Measurements from ENCODE around the gene CDC14A. TPM values are rescaled to one million over a fixed set of nuclear protein-coding genes. Genes with fewer than 3 reads are reported as not detected.
A peak's percentile ranks its signal among the peaks of the same experiment; 100 is the strongest.

Gene CDC14A
- total RNA-seq, 2 experiments from 2014 or later, result 12.2 to 13.6 TPM

DNA sequence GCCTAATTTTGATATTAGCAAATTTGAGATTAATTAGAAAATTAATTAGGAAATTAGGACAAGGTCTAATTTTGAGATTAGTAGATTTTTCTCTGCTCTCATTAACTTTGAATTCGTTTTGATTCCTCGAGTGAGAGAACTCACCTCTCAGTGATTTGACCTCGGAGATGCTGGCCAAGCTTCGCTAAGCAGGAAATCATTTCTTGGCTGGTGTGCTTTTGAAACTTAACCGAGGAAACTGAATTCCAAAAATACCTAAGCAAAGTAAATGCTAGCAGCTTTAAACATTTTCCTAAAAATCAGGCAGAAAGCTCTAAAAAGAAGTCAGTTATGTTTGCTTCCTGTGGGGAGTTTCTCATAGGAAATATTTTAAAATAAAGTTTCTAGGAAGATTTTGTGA is 34.9 kb downstream of the CDC14A start:
- peaks cover 12% of the 10 kb centered on the region for H3K36me3 Mint-ChIP-seq (ENCODE audit: low read depth)
- H3K27ac Mint-ChIP-seq, result peak overlapping the region; percentile 78
- H3K4me3 Mint-ChIP-seq, result peak overlapping the region; percentile 66
- H3K27me3 Mint-ChIP-seq, result no peaks in the 10 kb centered on the region
- peaks cover 82% of the 10 kb centered on the region for H3K4me1 Mint-ChIP-seq
- CTCF ChIA-PET, result interaction anchor here (0.8 to 2.1 kb wide), 7 partner anchors 10 to 73 kb away, joined by 3 to 5 read pairs (median 4); no protein-coding TSS in a partner anchor
- H3K9me3 Mint-ChIP-seq (ENCODE audit: low read depth), result no peaks in the 10 kb centered on the region
- DNase-seq (no peak), ATAC-seq (no peak)
- intact Hi-C loops (cut with DNase I, micrococcal nuclease), result no loop called here
- POLR2A ChIA-PET, result no interaction called here

DNA sequence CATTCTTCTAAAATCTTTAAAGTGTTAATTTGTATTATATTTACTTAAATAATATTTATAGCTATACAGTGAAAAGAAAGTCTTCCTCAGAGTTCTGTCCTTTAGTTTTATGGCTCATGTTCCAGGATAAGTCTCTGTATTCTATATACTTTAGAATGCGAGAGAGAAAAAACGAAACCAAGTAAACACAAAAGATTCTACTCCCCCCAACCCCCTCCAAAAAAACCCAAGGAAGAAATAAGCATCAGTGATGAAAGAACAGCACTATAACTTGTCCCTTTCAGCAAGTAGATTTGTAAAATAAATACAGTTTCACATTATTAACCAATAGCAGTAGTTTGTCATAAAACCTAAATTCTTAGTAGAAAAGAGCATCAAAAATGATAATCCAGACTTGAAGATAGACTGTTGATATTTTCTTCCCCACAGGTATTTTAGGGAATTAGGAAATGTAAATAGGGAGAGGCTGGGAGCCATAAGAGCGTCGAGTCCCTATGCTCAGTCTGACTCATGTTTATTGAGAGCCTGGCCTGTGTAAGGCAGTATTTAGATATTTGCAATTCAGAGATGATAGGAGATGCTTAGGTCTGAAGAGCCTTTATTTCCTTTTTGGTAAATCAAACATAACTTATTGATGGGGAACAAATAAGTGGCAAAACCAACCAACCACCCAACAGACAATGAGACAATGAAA is 35.5 kb downstream of the CDC14A start:
- ATAC-seq, result no peak
- H3K27ac Mint-ChIP-seq, result peak overlapping the region; percentile 86

DNA sequence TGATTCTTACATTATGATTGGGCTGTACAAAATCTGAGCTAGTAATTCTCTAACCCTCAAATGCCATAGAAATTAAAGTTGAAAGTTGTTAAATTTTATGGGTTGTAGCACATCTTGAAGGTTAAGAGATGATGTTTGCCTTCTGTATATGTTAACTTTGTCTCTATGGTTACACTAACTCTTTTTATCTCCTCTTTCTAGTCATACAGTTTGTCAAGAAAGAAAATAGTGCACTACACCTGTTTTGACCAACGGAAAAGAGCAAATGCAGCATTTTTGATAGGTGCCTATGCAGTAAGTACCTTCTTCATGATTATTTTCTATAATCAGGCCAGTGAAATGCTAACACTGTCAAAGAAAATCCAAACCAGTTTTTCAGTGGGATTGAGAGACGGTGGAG is 38.2 kb downstream of the CDC14A start:
- Mint-ChIP-seq H3K36me3 (ENCODE audit: low read depth) (peaks cover 28% of the 10 kb centered on the region), H3K9me3 (ENCODE audit: low read depth) (no peaks in the 10 kb centered on the region), H3K4me1 (peaks cover 91% of the 10 kb centered on the region), H3K27ac (no peak overlapping the region), H3K27me3 (no peaks in the 10 kb centered on the region), H3K4me3 (no peak overlapping the region)
- intact Hi-C loops (cut with DNase I, micrococcal nuclease), result no loop called here
- ATAC-seq, result no peak
- ChIA-PET POLR2A (interaction anchor here (1.4 kb wide), 1 partner anchor 10 kb away, joined by 4 read pairs; no protein-coding TSS in a partner anchor), CTCF (interaction anchor here (0.8 to 3.2 kb wide), 8 partner anchors 10 to 65 kb away, joined by 3 to 11 read pairs (median 6); no protein-coding TSS in a partner anchor)
- DNase-seq, result no peak

More for the DNA sequence above, 35.5 kb downstream of the CDC14A start:
- no peaks in the 10 kb centered on the region for H3K9me3 Mint-ChIP-seq (ENCODE audit: low read depth)
- DNase-seq, result no peak
- intact Hi-C loops (cut with DNase I, micrococcal nuclease), result no loop called here
- ChIA-PET POLR2A (no interaction called here), CTCF (interaction anchor here (0.6 to 2.1 kb wide), 6 partner anchors 9 to 34 kb away, joined by 3 to 5 read pairs (median 4); no protein-coding TSS in a partner anchor)
- H3K27me3 Mint-ChIP-seq, result no peaks in the 10 kb centered on the region
- peak overlapping the region; percentile 66 for H3K4me3 Mint-ChIP-seq
- H3K4me1 Mint-ChIP-seq, result peaks cover 82% of the 10 kb centered on the region
- H3K36me3 Mint-ChIP-seq (ENCODE audit: low read depth), result peaks cover 13% of the 10 kb centered on the region

DNA sequence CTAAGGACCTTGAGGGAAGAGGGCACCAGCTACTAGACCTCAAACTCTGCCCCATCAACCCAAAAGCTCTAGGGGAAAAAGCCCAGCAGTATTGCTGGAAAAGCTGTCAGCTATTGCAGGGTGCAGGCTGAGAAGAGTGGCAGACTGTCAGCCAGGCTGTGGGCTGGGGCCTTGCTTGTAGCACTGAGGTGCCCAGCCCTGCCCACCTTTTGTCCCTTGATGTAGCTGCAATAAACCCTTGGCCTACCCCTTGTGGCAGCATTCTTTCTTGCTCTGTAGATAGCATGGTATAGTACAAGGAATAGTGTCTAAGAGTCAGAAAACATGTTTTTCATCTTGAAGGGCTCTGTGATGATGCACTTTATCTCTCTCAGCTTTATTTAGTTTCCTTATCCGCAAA is 39.4 kb downstream of the CDC14A start:
- no peak overlapping the region for H3K4me3 Mint-ChIP-seq
- H3K4me1 Mint-ChIP-seq, result peaks cover 94% of the 10 kb centered on the region
- ChIA-PET CTCF (interaction anchor here (0.6 to 3.2 kb wide), 12 partner anchors 9 to 341 kb away, joined by 3 to 11 read pairs (median 5); no protein-coding TSS in a partner anchor), POLR2A (interaction anchor here (0.7 to 1.4 kb wide), 2 partner anchors 9 to 40 kb away, joined by 3 to 4 read pairs; no protein-coding TSS in a partner anchor)
- peak; percentile 55 for DNase-seq
- intact Hi-C loops (cut with DNase I, micrococcal nuclease), result loop anchor here in 1 of 2 experiments (1.0 kb wide), 1 partner anchor 12 kb away; no protein-coding TSS in a partner anchor
- H3K36me3 Mint-ChIP-seq (ENCODE audit: low read depth), result peaks cover 35% of the 10 kb centered on the region
- peak overlapping the region; percentile 86 for H3K27ac Mint-ChIP-seq
- H3K9me3 Mint-ChIP-seq (ENCODE audit: low read depth), result no peaks in the 10 kb centered on the region
- H3K27me3 Mint-ChIP-seq, result no peaks in the 10 kb centered on the region
- peak; percentile 77 for ATAC-seq

DNA sequence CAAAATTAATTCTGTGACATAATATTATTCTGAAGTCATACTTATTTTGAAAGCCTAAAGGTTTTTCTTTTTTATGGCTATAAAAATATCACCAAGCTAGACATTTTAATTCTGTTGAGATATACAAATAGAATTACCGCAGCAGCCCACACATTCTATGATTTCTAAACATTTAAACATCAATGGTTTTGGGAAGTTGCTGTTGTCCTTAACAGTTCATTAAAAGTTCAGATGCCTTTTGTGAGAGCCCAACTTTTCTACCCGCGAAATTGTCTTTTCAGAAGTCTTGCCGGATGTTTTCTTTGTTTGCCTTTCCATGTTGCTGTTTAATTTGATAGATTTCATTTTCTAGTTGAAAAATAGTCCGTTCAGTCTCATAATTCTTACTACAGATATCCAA is 40.5 kb downstream of the CDC14A start:
- peak overlapping the region; percentile 86 for H3K27ac Mint-ChIP-seq
- peaks cover 96% of the 10 kb centered on the region for H3K4me1 Mint-ChIP-seq
- peaks cover 35% of the 10 kb centered on the region for H3K36me3 Mint-ChIP-seq (ENCODE audit: low read depth)
- H3K27me3 Mint-ChIP-seq, result no peaks in the 10 kb centered on the region
- POLR2A ChIA-PET, result no interaction called here
- DNase-seq (no peak), ATAC-seq (no peak)
- intact Hi-C loops (cut with DNase I, micrococcal nuclease), result no loop called here
- CTCF ChIA-PET, result interaction anchor here (1.4 to 3.2 kb wide), 3 partner anchors 9 to 63 kb away, joined by 6 to 11 read pairs (median 11); no protein-coding TSS in a partner anchor
- H3K9me3 Mint-ChIP-seq (ENCODE audit: low read depth), result no peaks in the 10 kb centered on the region
- peak overlapping the region; percentile 32 for H3K4me3 Mint-ChIP-seq

DNA sequence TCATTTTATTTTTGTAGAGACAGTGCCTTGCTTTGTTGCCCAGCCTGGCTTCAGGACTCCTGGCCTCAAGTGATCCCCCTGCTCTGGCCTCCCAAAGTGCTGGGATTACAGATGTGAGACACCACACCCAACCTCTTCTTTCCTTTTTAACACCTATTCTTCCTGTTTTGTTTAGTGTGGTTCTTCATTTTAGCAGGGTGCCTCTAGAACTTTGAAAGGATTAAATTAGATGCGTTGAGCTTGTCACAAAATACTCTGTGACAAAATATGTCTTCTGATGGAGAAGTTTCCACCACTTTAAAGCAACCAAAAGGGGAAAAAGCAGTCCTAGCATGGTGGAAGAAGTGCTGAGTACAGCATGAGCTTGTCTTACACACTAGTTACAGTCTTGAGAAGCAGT is 42.0 kb downstream of the CDC14A start:
- CTCF ChIA-PET, result interaction anchor here (0.6 to 1.6 kb wide), 5 partner anchors 11 to 64 kb away, joined by 3 to 7 read pairs (median 3); no protein-coding TSS in a partner anchor
- Mint-ChIP-seq H3K27me3 (no peaks in the 10 kb centered on the region), H3K4me3 (no peak overlapping the region), H3K36me3 (ENCODE audit: low read depth) (peaks cover 38% of the 10 kb centered on the region), H3K27ac (peak overlapping the region; percentile 81), H3K4me1 (peaks cover 95% of the 10 kb centered on the region), H3K9me3 (ENCODE audit: low read depth) (no peaks in the 10 kb centered on the region)
- ATAC-seq (no peak), DNase-seq (no peak)
- POLR2A ChIA-PET, result interaction anchor here (0.5 to 0.6 kb wide), 2 partner anchors 8 to 63 kb away, joined by 4 to 8 read pairs; no protein-coding TSS in a partner anchor
- intact Hi-C loops (cut with DNase I, micrococcal nuclease), result no loop called here

DNA sequence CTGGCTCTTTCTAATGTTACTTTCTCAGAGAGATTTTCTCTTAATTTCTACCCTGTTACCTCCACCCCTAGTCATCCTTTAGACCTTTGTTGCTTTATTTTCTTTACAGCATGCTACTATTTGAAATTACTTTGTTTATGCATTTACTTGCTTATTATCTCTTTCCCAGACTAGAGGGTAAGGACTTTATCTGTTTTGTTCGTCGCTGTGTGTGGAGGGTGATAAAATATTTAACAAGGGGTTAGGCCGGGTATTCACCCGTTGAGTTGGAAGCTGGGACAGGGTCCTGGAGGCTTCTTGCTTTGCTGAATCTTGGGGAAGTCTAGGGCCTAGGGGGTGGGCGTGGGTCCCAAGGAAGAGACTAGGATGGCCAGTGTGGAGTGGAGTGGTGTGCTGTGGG is 43.6 kb downstream of the CDC14A start:
- ChIA-PET CTCF (interaction anchor here (0.6 to 2.3 kb wide), 8 partner anchors 10 to 1385 kb away, joined by 3 to 7 read pairs (median 4); no protein-coding TSS in a partner anchor), POLR2A (interaction anchor here (0.9 to 1.2 kb wide), 2 partner anchors 27 kb away, joined by 3 to 4 read pairs; no protein-coding TSS in a partner anchor)
- peak overlapping the region; percentile 85 for H3K27ac Mint-ChIP-seq
- no peak for DNase-seq
- intact Hi-C loops (cut with DNase I, micrococcal nuclease), result loop anchor here in 1 of 2 experiments (1.0 to 2.0 kb wide), 2 partner anchors 19 to 57 kb away; no protein-coding TSS in a partner anchor
- H3K4me3 Mint-ChIP-seq, result no peak overlapping the region
- no peaks in the 10 kb centered on the region for H3K27me3 Mint-ChIP-seq
- H3K36me3 Mint-ChIP-seq (ENCODE audit: low read depth), result peaks cover 33% of the 10 kb centered on the region
- ATAC-seq, result no peak
- peaks cover 91% of the 10 kb centered on the region for H3K4me1 Mint-ChIP-seq
- no peaks in the 10 kb centered on the region for H3K9me3 Mint-ChIP-seq (ENCODE audit: low read depth)

DNA sequence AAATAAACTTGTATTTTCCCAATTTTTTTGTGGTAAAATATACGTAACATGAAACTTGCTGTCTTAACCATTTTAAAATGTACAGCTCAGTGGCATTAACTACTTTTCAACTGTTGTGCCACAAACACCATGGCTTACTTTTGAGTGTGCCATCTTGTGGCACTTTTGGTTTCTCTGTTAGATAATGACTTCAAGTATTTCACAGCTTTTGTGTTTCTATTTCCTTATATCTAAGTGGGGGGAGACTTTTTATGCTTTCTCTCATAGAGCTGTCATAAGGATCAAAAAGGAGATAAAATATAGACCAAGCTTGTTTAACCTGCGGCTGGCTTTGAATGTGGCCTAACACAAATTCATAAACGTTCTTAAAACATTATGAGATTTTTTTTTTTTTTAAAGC is 44.3 kb downstream of the CDC14A start:
- H3K36me3 Mint-ChIP-seq (ENCODE audit: low read depth), result peaks cover 32% of the 10 kb centered on the region
- DNase-seq (no peak), ATAC-seq (peak; percentile 39)
- no peak overlapping the region for H3K4me3 Mint-ChIP-seq
- H3K4me1 Mint-ChIP-seq, result peaks cover 87% of the 10 kb centered on the region
- CTCF ChIA-PET, result interaction anchor here (0.6 to 2.3 kb wide), 12 partner anchors 9 to 1386 kb away, joined by 3 to 7 read pairs (median 4); no protein-coding TSS in a partner anchor
- no peaks in the 10 kb centered on the region for H3K27me3 Mint-ChIP-seq
- peak overlapping the region; percentile 85 for H3K27ac Mint-ChIP-seq
- intact Hi-C loops (cut with DNase I, micrococcal nuclease), result loop anchor here in 1 of 2 experiments (1.0 to 2.0 kb wide), 2 partner anchors 19 to 56 kb away; no protein-coding TSS in a partner anchor
- POLR2A ChIA-PET, result interaction anchor here (0.5 to 0.9 kb wide), 4 partner anchors 10 to 45 kb away, joined by 4 to 7 read pairs (median 6); no protein-coding TSS in a partner anchor
- H3K9me3 Mint-ChIP-seq (ENCODE audit: low read depth), result no peaks in the 10 kb centered on the region

DNA sequence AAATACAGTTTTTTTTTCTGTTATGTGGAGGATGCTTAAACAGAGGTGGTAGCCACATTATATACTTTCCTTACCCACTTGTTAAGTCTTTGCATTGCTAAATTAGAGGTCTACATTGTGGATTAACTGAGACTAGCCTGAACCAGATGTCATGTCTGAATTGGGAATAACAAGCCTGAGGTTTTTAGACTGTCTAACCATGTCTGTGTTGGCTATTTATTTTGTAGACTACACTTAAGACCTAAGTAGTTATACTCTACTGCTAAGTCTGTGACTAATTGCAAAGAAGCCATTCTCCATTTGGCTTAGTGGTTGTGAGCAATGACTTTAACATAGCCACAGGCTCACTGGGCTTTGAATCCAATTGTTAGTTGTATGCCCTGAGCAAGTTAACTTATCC is 45.4 kb downstream of the CDC14A start:
- no peaks in the 10 kb centered on the region for H3K27me3 Mint-ChIP-seq
- H3K4me1 Mint-ChIP-seq, result peaks cover 83% of the 10 kb centered on the region
- H3K9me3 Mint-ChIP-seq (ENCODE audit: low read depth), result no peaks in the 10 kb centered on the region
- POLR2A ChIA-PET, result interaction anchor here (0.5 to 0.6 kb wide), 2 partner anchors 8 to 130 kb away, joined by 3 read pairs; no protein-coding TSS in a partner anchor
- ATAC-seq, result peak; percentile 68
- H3K36me3 Mint-ChIP-seq (ENCODE audit: low read depth), result peaks cover 32% of the 10 kb centered on the region
- H3K27ac Mint-ChIP-seq, result peak overlapping the region; percentile 85
- DNase-seq, result no peak
- CTCF ChIA-PET, result interaction anchor here (0.7 to 1.6 kb wide), 7 partner anchors 10 to 66 kb away, joined by 3 to 5 read pairs (median 4); no protein-coding TSS in a partner anchor
- intact Hi-C loops (cut with DNase I, micrococcal nuclease), result loop anchor here in 1 of 2 experiments (2.0 kb wide), 1 partner anchor 55 kb away; no protein-coding TSS in a partner anchor
- H3K4me3 Mint-ChIP-seq, result no peak overlapping the region

DNA sequence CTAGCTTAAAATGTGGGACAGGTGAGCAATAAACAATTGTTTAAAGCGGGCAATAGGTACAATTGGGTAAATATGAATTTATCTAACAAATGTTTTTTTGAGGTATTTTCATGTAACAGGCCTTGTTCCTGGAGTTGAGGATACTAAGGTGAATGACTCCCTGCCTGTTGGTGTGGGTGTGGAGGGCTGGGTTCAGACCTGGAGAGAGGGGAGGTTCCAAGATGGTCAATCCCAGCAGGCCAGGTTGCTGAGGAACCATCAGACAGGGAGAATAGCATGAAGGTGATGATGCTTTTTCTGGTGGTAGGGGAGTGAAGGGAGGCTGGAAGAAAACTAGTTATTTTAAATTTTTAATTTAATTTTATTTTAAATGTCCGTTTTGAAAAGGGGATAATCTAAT is 46.3 kb downstream of the CDC14A start:
- DNase-seq (no peak), ATAC-seq (no peak)
- ChIA-PET POLR2A (interaction anchor here (0.6 kb wide), 1 partner anchor 119 kb away, joined by 10 read pairs; no protein-coding TSS in a partner anchor), CTCF (interaction anchor here (0.6 to 1.6 kb wide), 5 partner anchors 13 to 748 kb away, joined by 3 to 4 read pairs (median 3); no protein-coding TSS in a partner anchor)
- intact Hi-C loops (cut with DNase I, micrococcal nuclease), result no loop called here
- peak overlapping the region; percentile 85 for H3K27ac Mint-ChIP-seq
- H3K4me1 Mint-ChIP-seq, result peaks cover 83% of the 10 kb centered on the region
- H3K27me3 Mint-ChIP-seq, result no peaks in the 10 kb centered on the region
- peaks cover 24% of the 10 kb centered on the region for H3K36me3 Mint-ChIP-seq (ENCODE audit: low read depth)
- H3K4me3 Mint-ChIP-seq, result no peak overlapping the region
- H3K9me3 Mint-ChIP-seq (ENCODE audit: low read depth), result no peaks in the 10 kb centered on the region

DNA sequence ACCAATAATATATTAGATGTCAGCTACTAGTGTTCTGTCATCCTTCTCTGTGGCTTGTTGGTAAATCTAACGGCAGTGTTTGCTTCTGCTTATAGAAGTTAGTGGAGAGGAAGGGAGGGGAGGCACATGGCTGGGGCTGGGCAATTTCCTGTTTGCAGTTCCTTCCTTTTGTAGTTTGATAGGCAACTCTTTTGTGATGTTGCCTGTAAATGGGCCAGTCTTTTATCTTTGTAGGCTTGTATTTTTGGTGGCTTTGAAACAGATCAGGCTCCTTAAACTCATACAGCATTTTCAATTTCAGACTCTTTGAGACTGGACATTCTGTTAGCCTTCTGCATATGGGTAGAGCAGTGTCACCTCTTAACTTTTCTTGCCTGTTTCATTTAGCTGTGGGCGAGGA is 48.1 kb downstream of the CDC14A start:
- Mint-ChIP-seq H3K27ac (peak overlapping the region; percentile 92), H3K36me3 (ENCODE audit: low read depth) (peaks cover 17% of the 10 kb centered on the region), H3K27me3 (no peaks in the 10 kb centered on the region), H3K4me3 (peak overlapping the region; percentile 60), H3K4me1 (peaks cover 84% of the 10 kb centered on the region), H3K9me3 (ENCODE audit: low read depth) (no peaks in the 10 kb centered on the region)
- ChIA-PET CTCF (interaction anchor here (0.7 to 3.1 kb wide), 6 partner anchors 9 to 58 kb away, joined by 3 to 12 read pairs (median 3); no protein-coding TSS in a partner anchor), POLR2A (interaction anchor here (0.5 to 0.8 kb wide), 3 partner anchors 9 to 494 kb away, joined by 3 to 4 read pairs (median 3); no protein-coding TSS in a partner anchor)
- ATAC-seq (peak; percentile 51), DNase-seq (peak; percentile 67)
- intact Hi-C loops (cut with DNase I, micrococcal nuclease), result loop anchor here in 1 of 2 experiments (5.0 to 10.0 kb wide), 2 partner anchors 46 to 363 kb away; partner anchors contain the start of gene CDC14A

Measured in activated CD4-positive, alpha-beta T cell treated with anti-CD3 and anti-CD28 coated beads for 36 hours (primary cell).